Measurements from ENCODE around the gene PDE4B.
A peak's percentile ranks its signal among the peaks of the same experiment; 100 is the strongest.
"Not testable (repeated sequence)": the region's sequence is repeated elsewhere in the genome, so short reads cannot be mapped to it uniquely, and the experiment has no call there.

Gene PDE4B

GRCh38 chr1:65817891-65818290 lies 25.2 kb downstream of the PDE4B start:
- peak in 1 of 2 experiments; percentile 39 for DNase-seq

GRCh38 chr1:65818966-65819365 lies 26.3 kb downstream of the PDE4B start:
- peak in 1 of 2 experiments; percentile 67 for DNase-seq

DNA sequence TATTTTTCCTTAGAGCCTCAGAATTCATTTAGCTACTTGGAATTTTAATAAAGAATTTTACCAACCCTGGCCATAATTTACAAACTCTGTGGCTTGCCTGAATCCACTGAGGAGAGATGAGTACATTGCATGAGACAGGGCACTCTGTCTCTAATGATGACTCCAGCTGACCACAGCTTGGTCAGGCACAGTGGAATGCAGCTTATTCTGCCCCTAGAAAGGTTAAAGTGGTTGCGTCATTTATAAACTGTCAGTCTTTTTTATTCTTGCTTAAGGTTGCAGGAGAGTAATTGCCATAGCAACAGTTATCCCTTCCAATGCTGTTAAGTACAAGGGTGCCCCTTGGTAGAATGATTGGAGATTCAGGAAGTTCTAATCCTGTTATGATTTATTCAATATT lies 28.3 kb downstream of the PDE4B start:
- no peak for DNase-seq

GRCh38 chr1:65821386-65821785 lies 28.7 kb downstream of the PDE4B start:
- DNase-seq: no peak

DNA sequence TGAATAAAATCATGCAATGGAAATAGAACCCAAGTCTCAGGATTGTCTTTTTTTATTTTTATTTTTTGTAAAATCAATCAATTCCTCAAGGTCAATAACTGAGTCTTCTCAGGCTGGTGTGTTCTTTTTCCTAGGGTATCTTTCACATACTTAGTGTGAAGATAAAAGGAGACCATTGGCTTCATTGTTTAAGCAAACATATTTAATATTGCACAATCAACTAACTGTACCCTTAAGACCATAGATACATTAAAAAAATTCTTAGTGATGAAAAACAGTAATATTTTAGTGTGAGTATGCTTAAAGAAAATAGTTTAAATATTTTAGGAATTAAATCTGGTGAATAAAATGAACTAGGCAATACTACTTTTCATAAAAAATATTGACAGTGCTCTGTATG lies 31.4 kb downstream of the PDE4B start:
- DNase-seq: no peak

GRCh38 chr1:65825741-65826140 lies 33.0 kb downstream of the PDE4B start:
- no peak for DNase-seq

GRCh38 chr1:65826782-65827181 lies 34.1 kb downstream of the PDE4B start:
- DNase-seq: no peak

DNA sequence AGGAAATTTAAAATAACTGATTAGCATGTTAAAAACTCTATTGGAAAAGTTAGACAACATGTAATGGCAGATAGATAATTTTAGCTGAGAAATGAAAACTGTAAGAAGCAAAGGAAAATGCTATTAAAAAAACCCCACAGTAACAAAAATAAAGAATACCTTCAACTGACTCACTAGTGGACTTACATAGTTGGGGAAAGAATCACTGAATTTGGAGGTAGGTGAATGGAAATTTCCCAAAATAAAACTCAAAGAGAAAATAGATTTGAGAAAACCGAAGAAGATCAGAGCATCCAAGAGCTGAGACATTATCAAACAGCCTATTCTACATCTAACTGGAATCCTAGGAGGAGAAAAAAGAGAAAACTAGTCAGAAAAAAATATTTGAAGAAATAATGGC lies 34.7 kb downstream of the PDE4B start:
- DNase-seq: no peak

DNA sequence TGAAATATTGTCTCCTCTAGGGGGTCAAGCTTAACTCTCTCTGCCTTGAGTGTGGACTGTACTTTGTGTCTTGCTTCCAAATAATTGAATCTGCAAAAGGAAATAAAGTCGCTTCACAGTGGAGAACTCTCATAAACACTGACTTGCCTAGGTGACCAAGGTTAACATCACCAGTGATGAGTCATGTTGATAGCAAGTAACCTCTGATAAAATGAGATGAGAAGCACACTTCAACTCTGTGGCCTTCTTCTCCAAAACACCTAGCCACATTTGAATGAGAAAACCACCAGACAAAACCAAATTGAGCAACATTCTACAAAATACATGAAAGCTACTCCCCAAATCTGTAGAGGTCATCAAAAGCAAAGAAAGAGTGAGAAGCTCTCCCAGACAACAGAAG lies 37.6 kb downstream of the PDE4B start:
- DNase-seq: no peak

DNA sequence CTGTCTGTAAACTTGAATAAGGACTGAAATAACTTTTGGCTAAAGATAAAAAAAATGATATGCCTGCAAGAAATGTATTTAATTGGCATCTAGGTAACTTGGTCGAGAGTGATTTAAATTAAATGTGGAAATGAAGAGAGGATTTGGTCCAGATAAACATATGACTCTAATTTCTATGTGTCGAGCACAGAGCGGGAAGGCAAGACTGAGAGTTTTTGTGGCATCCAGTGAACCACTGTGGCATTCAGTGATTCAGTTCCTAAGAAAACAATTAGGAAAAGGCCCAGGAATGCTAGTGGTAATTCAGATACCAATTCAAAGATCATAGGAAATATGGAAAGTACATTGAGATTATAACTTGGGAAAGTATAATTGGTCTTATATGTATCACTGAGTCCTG lies 39.6 kb downstream of the PDE4B start:
- no peak for DNase-seq

GRCh38 chr1:65836686-65837085 lies 44.0 kb downstream of the PDE4B start:
- DNase-seq: no peak

- DNase-seq: no peak
These were observed 48.0 kb downstream of the PDE4B start for GRCh38 chr1:65840683-65841082.

- DNase-seq: peak; percentile 53 to 56
These were observed 51.6 kb downstream of the PDE4B start for GRCh38 chr1:65844296-65844695.

- DNase-seq: peak; percentile 82 to 88
These were observed 52.3 kb downstream of the PDE4B start for GRCh38 chr1:65844821-65845534.

GRCh38 chr1:65845535-65846060 lies 52.9 kb downstream of the PDE4B start:
- DNase-seq: no peak

DNA sequence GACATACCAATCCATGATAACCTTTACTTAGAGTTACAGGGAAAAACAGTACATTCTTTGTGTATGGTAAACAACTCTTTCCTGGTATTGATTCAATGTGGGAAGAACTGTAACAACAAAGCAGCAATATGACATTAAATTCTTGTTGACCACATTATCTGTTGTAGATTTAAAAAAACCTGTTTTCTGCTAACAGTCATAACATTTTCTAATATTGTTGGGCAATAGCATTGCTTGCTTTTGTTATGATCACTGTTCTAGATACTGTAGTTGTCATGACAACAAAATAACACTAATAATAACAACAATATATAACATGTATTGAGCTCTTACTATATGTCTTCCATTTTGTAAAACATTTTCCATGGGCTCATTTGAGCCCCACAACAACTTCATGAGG lies 54.2 kb downstream of the PDE4B start:
- no peak for DNase-seq

GRCh38 chr1:65850281-65850680 lies 57.6 kb downstream of the PDE4B start:
- no peak for DNase-seq

DNA sequence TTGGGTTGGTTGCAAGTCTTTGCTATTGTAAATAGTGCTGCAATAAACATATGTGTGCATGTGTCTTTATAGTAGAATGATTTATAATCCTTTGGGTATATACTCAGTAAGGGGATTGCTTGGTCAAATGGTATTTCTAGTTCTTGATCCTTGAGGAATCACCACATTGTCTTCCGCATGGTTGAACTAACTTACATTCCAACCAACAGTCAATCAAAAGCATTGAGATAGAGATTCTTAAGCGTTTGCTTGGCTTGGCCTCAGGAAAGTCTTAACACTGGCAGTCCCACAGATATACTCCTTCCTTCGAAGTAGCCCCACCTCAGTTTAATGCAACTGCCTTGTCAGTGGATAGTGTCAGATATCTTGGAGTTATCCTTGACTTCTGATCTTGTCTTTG lies 63.9 kb downstream of the PDE4B start:
- DNase-seq: peak in 1 of 2 experiments; percentile 14

DNA sequence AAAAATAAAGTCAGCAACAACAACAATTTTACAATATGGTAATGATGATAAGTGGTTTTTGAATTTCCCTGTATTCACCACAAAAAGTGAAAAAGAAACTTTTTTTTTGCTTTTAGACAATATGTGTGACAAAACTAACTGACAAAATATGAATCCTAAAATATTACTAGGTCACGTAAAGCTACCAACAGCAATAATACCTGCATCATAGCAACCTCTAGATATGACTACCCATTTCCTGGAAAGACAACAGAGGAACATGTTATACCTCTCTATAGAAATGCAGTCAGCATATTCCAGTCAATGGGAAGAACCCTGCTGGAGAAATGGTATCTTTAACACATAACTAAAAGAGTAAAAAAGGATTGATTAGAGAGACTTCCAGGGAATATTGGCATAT lies 73.7 kb downstream of the PDE4B start:
- DNase-seq: no peak

DNA sequence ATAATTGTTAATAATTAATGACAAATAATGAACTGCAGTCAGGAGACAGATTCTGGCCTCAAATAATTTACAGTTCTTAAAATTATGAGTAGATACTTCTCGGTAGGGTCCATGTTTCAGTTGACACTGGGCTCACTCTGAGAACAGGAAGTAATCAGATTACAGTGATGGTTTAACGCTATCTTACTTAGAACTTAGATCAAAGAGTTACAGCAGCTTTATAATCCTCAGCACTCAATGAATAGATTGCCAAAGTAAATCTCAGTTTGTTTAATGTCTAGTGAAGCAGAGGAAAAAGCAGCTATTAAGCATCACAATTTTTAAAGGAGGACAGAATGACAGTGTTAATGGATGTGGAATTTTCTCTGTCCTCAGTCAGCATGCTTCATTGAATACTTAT lies 79.6 kb downstream of the PDE4B start:
- no peak for DNase-seq

DNA sequence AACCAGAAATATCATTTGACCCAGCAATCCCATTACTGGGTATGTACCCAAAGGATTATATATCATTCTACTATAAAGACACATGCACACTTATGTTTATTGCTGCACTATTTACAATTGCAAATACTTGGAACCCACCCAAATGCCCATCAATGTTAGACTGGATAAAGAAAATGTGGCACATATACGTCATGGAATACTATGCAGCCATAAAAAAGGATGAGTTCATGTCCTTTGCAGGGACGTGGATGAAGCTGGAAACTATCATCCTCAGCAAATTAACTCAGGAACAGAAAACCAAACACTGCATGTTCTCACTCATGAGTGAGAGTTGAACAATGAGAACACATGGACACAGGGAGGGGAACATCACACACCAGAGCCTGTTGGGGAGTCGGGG lies 85.6 kb downstream of the PDE4B start:
- not testable (repeated sequence) for DNase-seq

DNA sequence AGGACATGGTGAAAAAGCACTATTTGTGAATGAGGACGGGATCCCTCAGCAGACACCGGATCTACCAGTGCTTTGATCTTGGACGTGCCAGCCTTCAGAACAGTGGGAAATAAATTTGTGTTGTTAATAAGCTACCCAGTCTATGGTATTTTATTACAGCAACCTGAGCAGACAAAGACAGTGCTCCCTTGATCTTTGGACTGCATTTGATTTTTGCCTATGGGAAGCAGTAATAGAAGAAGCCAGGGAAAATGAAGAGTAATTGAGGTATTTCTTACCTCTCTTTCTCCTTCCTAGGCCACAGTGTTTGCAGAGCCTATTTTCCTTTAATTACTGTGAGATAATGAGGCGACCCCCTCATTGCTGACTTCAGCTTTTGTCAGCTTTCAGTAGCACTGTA lies 87.9 kb downstream of the PDE4B start:
- DNase-seq: no peak

DNA sequence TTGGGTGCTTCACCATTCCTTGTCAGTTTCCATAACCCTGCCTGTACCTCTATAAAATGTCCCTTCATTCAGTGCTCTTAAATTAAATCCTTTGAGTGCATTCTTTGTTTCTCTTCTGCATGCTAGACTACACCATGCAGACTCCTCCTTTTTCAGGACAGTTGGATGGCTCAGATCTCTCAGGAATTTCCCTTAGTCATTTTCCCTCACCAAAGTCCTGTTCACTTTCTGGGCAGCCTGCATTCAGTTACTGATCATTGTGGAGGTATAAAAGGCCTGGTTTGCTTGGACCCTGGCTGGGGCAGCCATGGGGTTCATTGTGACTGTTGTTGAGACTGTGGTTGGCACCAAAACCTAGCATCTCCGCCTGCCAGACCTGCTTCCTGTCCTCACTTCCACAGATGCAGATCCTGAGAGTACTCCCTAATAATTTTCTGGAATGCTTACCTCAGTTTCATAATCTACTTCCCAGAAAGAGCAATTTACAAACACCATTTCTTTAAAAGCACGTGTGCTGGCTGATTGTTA lies 88.4 kb downstream of the PDE4B start:
- DNase-seq: no peak

DNA sequence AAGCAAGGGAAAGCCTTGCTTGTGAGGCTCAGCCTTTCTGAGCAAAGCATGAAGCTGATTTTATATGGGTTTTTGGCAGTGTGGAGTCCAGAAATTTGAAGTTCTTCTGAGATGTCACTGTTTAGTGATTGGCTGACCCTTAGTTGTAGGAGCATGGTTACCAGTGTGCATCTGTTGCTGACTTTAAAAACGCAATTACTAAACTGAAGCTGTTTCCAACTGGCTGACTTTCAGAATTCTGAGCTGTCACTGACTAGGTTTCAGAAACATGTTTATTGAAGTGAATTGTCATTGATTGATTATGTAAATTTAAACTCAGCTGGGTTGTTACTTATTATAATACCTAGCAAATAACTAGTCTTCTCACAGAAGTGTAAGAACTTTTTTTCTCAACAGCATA lies 89.4 kb downstream of the PDE4B start:
- DNase-seq: peak; percentile 38 to 79

- peak in 1 of 2 experiments; percentile 11 for DNase-seq
These were observed 96.7 kb downstream of the PDE4B start for GRCh38 chr1:65889441-65889840.
